ENCODE results near the gene DCC.

DNA sequence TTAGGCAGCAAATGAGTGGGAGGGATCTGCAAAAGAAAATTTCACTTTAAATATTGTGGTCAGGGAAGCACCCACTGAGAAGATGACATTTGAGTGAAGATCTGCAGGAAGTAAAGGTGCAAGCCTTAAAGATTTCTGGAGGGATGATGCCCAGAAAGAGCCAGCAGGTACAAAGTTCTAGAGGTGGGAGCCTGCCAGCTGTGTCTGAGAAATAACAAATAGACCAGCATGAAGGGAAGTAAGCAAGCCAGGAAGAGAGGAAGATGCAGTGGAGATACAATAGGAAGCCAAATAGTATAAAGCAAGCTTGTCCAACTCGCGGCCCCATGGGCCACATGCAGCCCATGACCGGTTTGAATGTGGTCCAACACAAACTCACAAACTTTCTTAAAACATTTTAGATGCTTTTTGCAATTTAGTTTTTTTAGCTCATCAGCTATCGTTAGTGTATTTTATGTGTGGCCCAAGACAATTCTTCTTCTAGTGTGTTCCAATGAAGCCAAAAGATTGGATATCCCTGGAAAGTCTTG lies 489.9 kb downstream of the DCC start:
- TF ChIP-seq, protein P1, sequence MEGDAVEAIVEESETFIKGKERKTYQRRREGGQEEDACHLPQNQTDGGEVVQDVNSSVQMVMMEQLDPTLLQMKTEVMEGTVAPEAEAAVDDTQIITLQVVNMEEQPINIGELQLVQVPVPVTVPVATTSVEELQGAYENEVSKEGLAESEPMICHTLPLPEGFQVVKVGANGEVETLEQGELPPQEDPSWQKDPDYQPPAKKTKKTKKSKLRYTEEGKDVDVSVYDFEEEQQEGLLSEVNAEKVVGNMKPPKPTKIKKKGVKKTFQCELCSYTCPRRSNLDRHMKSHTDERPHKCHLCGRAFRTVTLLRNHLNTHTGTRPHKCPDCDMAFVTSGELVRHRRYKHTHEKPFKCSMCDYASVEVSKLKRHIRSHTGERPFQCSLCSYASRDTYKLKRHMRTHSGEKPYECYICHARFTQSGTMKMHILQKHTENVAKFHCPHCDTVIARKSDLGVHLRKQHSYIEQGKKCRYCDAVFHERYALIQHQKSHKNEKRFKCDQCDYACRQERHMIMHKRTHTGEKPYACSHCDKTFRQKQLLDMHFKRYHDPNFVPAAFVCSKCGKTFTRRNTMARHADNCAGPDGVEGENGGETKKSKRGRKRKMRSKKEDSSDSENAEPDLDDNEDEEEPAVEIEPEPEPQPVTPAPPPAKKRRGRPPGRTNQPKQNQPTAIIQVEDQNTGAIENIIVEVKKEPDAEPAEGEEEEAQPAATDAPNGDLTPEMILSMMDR (IDR thresholded peaks at IDR 0.05) = no peak
- no peak for TF ChIP-seq FOXJ3 (CRISPR knock-in tag; IDR thresholded peaks at IDR 0.05)
- TF ChIP-seq, protein P2, sequence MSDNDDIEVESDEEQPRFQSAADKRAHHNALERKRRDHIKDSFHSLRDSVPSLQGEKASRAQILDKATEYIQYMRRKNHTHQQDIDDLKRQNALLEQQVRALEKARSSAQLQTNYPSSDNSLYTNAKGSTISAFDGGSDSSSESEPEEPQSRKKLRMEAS (IDR thresholded peaks at IDR 0.05; ENCODE audit: low read depth) = no peak
- no peak for TF ChIP-seq POLR2AphosphoS5 (IDR thresholded peaks at IDR 0.05; ENCODE audit: low read depth, low read length)
- no peak for TF ChIP-seq YY1 (IDR thresholded peaks at IDR 0.05; ENCODE audit: low read depth)
- TF ChIP-seq, protein P3, sequence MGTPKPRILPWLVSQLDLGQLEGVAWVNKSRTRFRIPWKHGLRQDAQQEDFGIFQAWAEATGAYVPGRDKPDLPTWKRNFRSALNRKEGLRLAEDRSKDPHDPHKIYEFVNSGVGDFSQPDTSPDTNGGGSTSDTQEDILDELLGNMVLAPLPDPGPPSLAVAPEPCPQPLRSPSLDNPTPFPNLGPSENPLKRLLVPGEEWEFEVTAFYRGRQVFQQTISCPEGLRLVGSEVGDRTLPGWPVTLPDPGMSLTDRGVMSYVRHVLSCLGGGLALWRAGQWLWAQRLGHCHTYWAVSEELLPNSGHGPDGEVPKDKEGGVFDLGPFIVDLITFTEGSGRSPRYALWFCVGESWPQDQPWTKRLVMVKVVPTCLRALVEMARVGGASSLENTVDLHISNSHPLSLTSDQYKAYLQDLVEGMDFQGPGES (IDR thresholded peaks at IDR 0.05; ENCODE audit: low read depth, low read length) = no peak
- TF ChIP-seq, protein P4, sequence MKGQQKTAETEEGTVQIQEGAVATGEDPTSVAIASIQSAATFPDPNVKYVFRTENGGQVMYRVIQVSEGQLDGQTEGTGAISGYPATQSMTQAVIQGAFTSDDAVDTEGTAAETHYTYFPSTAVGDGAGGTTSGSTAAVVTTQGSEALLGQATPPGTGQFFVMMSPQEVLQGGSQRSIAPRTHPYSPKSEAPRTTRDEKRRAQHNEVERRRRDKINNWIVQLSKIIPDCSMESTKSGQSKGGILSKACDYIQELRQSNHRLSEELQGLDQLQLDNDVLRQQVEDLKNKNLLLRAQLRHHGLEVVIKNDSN (IDR thresholded peaks at IDR 0.05; ENCODE audit: borderline replicate concordance, low read depth) = no peak
- TF ChIP-seq SMC3 (IDR thresholded peaks at IDR 0.05; ENCODE audit: low read depth, low read length) = no peak
- TF ChIP-seq EP300 (IDR thresholded peaks at IDR 0.05; ENCODE audit: borderline replicate concordance in 1 of 2, low read depth in 1 of 2, low read length in 1 of 2) = no peak
- TF ChIP-seq RCOR1 (IDR thresholded peaks at IDR 0.05; ENCODE audit: low read length) = no peak
